WTC11 (cell line): ENCODE data around the gene ELFN2. TPM values are rescaled to one million over a fixed set of nuclear protein-coding genes. Genes with fewer than 3 reads are reported as not detected.

Experiments
- ATAC-seq: fragments of 200-7000 bp; cut with Tn5 transposase; 2 replicates; pipeline ENCODE4 v1.10.0; 2021; ENCODE audit warnings: mild to moderate bottlenecking, moderate library complexity
- CTCF ChIA-PET: fragments of 300-600 bp; sonication (Branson Sonifier 250); formaldehyde crosslinking; loops from one replicate; lab custom pipeline; 2021; ENCODE audit warnings: antibody characterized with exemption; lab: Charles Lee
- POLR2A ChIA-PET: fragments of 350-600 bp; sonication (Branson Sonifier 250); formaldehyde crosslinking; loops from one replicate; lab custom pipeline; 2021; ENCODE audit warnings: antibody characterized with exemption; lab: Charles Lee
- DNase-seq: peaks from one replicate; pipeline ENCODE4 v3.0.0; 2021; ENCODE audit warnings: low spot score
- H3K27ac Mint-ChIP-seq: 2 replicates; pipeline ENCODE4 v1.8.0; 2021; ENCODE audit warnings: mixed read lengths
- H3K27me3 Mint-ChIP-seq: 2 replicates; pipeline ENCODE4 v1.8.0; 2021; ENCODE audit warnings: low read depth, mild to moderate bottlenecking, moderate library complexity, mixed read lengths
- H3K36me3 Mint-ChIP-seq: 2 replicates; pipeline ENCODE4 v1.8.0; 2021; ENCODE audit warnings: mixed read lengths
- H3K4me1 Mint-ChIP-seq: 2 replicates; pipeline ENCODE4 v1.8.0; 2022; ENCODE audit warnings: mixed read lengths
- H3K4me3 Mint-ChIP-seq: 2 replicates; pipeline ENCODE4 v1.8.0; 2021; ENCODE audit warnings: mild to moderate bottlenecking, moderate library complexity, mixed read lengths
- H3K9me3 Mint-ChIP-seq: 2 replicates; pipeline ENCODE4 v1.8.0; 2021; ENCODE audit warnings: mixed read lengths
- CBFB ChIP-seq: sonication (generic); formaldehyde crosslinking; IDR thresholded peaks from 2 replicates; pipeline ENCODE4 v1.8.1; 2022; ENCODE audit warnings: mild to moderate bottlenecking, low read depth, missing genetic modification reagents
- CREM ChIP-seq: sonication (generic); formaldehyde crosslinking; IDR thresholded peaks from 2 replicates; pipeline ENCODE4 v1.8.1; 2022; ENCODE audit warnings: mild to moderate bottlenecking, missing genetic modification reagents, moderate library complexity
- EMX1 ChIP-seq: fragments of 250-450 bp; sonication (Bioruptor Pico); IDR thresholded peaks from 2 replicates; pipeline ENCODE4 v1.8.0; 2021; ENCODE audit warnings: mild to moderate bottlenecking
- FOXP1 ChIP-seq: sonication (generic); formaldehyde crosslinking; IDR thresholded peaks from 2 replicates; pipeline ENCODE4 v1.8.0; 2022; ENCODE audit warnings: missing genetic modification reagents, mild to moderate bottlenecking, moderate library complexity, borderline replicate concordance
- IRF2 ChIP-seq: sonication (generic); formaldehyde crosslinking; IDR thresholded peaks from 2 replicates; pipeline ENCODE4 v1.8.0; 2022; ENCODE audit warnings: low read depth, missing genetic modification reagents, borderline replicate concordance
- NR2C2 ChIP-seq: sonication (generic); formaldehyde crosslinking; IDR thresholded peaks from 2 replicates; pipeline ENCODE4 v1.8.0; 2022; ENCODE audit warnings: mild to moderate bottlenecking, missing genetic modification reagents
- PRRX2 ChIP-seq: fragments of 250-450 bp; sonication (Bioruptor Pico); IDR thresholded peaks from 2 replicates; pipeline ENCODE4 v1.8.0; 2021; ENCODE audit warnings: mild to moderate bottlenecking
- SMAD3 ChIP-seq: sonication (generic); formaldehyde crosslinking; IDR thresholded peaks from 2 replicates; pipeline ENCODE4 v1.8.0; 2022; ENCODE audit warnings: missing genetic modification reagents, mild to moderate bottlenecking, borderline replicate concordance
- ZNF138 ChIP-seq: sonication (generic); formaldehyde crosslinking; conservative IDR thresholded peaks from 2 replicates; pipeline ENCODE4 v1.8.1; 2022; ENCODE audit warnings: mild to moderate bottlenecking, moderate library complexity, missing genetic modification reagents
- ZNF416 ChIP-seq: fragments of 250-450 bp; sonication (Bioruptor Pico); IDR thresholded peaks from 2 replicates; pipeline ENCODE4 v1.9.0; 2021; ENCODE audit warnings: mild to moderate bottlenecking, inconsistent platforms
- total RNA-seq: library from RNA; stranded (reverse); gene quantifications from 3 replicates; pipeline ENCODE4 v1.2.3, GENCODE V29; 2021
- TF ChIP-seq, protein P1 (sequence below): sonication (generic); formaldehyde crosslinking; IDR thresholded peaks from 2 replicates; pipeline ENCODE4 v1.8.1; 2022; ENCODE audit warnings: low read depth, missing genetic modification reagents, borderline replicate concordance
- TF ChIP-seq, protein P2 (sequence below): sonication (generic); formaldehyde crosslinking; IDR thresholded peaks from 2 replicates; pipeline ENCODE4 v1.8.1; 2023; ENCODE audit warnings: mild to moderate bottlenecking, missing genetic modification reagents, borderline replicate concordance
- TF ChIP-seq, protein P3 (sequence below): sonication (generic); formaldehyde crosslinking; IDR thresholded peaks from 2 replicates; pipeline ENCODE4 v1.8.1; 2022; ENCODE audit warnings: low read depth, mild to moderate bottlenecking, moderate library complexity, missing genetic modification reagents, borderline replicate concordance
- TF ChIP-seq, protein P4 (sequence below): sonication (generic); formaldehyde crosslinking; conservative IDR thresholded peaks from 2 replicates; pipeline ENCODE4 v1.8.1; 2022; ENCODE audit warnings: mild to moderate bottlenecking, missing genetic modification reagents
- TF ChIP-seq, protein P5 (sequence below): sonication (generic); formaldehyde crosslinking; IDR thresholded peaks from 2 replicates; pipeline ENCODE4 v1.8.0; 2022; ENCODE audit warnings: missing genetic modification reagents

ELFN2 gene
- total RNA-seq, 1 experiment from 2014 or later: 0.87 TPM

DNA sequence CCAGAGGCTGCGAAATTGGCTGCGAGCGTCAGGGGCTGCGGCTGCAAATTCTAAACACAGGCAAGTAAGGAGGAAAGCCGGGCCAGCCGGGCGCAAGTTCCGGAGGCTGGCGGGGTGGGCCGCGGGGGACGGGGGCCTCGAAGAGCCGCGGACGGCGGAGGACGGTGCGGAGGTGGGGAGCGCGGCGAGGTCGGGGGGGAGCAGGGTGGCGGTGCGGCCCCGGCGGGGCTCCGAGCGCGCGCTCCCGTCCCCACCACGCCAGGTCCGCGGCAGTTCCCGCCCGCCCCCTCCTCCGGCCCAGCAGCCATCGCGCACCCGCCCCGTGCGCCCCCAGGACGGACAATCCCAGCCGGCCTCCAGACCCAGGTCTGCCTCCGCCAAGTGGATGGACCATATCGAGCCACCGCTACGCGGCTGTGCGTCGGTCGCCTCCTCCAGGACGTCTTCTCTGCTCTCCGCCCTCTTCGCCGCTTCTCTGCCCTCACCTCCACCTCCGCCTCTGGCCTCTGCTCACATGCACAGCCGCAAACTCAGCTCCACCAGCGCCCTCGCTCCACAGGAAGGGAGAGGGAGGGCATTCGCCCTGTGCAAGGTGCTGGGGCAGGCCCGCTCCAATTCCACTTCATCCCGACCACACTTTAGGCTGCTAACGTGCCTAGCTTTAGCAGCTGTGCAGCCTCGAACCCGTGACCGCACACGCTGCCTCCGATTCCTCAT is 7.2 kb downstream of the ELFN2 start (continued):
- TF ChIP-seq, protein P1, sequence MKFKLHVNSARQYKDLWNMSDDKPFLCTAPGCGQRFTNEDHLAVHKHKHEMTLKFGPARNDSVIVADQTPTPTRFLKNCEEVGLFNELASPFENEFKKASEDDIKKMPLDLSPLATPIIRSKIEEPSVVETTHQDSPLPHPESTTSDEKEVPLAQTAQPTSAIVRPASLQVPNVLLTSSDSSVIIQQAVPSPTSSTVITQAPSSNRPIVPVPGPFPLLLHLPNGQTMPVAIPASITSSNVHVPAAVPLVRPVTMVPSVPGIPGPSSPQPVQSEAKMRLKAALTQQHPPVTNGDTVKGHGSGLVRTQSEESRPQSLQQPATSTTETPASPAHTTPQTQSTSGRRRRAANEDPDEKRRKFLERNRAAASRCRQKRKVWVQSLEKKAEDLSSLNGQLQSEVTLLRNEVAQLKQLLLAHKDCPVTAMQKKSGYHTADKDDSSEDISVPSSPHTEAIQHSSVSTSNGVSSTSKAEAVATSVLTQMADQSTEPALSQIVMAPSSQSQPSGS: no peak
- 0 out of 2 replicates have a peak, but pooled peaks have one; percentile 21 for TF ChIP-seq ZNF416 (CRISPR knock-in tag)
- TF ChIP-seq, protein P2, sequence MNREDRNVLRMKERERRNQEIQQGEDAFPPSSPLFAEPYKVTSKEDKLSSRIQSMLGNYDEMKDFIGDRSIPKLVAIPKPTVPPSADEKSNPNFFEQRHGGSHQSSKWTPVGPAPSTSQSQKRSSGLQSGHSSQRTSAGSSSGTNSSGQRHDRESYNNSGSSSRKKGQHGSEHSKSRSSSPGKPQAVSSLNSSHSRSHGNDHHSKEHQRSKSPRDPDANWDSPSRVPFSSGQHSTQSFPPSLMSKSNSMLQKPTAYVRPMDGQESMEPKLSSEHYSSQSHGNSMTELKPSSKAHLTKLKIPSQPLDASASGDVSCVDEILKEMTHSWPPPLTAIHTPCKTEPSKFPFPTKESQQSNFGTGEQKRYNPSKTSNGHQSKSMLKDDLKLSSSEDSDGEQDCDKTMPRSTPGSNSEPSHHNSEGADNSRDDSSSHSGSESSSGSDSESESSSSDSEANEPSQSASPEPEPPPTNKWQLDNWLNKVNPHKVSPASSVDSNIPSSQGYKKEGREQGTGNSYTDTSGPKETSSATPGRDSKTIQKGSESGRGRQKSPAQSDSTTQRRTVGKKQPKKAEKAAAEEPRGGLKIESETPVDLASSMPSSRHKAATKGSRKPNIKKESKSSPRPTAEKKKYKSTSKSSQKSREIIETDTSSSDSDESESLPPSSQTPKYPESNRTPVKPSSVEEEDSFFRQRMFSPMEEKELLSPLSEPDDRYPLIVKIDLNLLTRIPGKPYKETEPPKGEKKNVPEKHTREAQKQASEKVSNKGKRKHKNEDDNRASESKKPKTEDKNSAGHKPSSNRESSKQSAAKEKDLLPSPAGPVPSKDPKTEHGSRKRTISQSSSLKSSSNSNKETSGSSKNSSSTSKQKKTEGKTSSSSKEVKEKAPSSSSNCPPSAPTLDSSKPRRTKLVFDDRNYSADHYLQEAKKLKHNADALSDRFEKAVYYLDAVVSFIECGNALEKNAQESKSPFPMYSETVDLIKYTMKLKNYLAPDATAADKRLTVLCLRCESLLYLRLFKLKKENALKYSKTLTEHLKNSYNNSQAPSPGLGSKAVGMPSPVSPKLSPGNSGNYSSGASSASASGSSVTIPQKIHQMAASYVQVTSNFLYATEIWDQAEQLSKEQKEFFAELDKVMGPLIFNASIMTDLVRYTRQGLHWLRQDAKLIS (CRISPR knock-in tag): no peak

DNA sequence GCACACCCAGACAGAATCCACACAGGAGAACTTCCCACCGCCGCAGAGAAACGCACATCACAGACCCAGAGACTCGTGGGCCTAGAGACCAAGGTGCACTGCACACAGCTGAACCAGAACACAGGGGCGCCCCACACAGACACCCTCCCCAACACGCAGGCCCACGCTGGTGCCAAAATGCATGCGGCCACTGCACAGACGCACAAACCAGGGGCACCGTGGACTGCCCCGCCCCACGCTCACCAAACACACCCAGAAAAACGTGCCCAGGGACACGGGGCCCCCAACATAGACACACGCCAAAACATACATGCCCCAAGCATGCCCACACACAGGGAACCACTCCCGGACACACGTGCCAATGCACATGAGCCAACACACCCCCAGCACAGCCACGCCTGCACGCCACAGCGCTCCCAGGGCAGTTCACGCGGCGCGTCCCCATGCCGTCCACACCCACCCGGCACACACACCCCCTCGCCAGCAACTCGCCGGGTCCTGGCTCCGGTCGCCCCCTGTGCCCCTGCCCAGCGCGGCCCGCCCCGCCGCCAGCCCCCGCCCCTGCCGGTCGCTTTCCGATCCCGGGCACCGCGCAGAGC is 7.8 kb downstream of the ELFN2 start:
- TF ChIP-seq FOXP1 (CRISPR knock-in tag) (no peak), SMAD3 (CRISPR knock-in tag) (no peak), ZNF138 (CRISPR knock-in tag) (0 out of 2 replicates have a peak, but pooled peaks have one; percentile 9), IRF2 (CRISPR knock-in tag) (no peak)
- TF ChIP-seq, protein P3, sequence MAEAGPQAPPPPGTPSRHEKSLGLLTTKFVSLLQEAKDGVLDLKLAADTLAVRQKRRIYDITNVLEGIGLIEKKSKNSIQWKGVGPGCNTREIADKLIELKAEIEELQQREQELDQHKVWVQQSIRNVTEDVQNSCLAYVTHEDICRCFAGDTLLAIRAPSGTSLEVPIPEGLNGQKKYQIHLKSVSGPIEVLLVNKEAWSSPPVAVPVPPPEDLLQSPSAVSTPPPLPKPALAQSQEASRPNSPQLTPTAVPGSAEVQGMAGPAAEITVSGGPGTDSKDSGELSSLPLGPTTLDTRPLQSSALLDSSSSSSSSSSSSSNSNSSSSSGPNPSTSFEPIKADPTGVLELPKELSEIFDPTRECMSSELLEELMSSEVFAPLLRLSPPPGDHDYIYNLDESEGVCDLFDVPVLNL (CRISPR knock-in tag): no peak
- TF ChIP-seq, all 79 proteins: peak for 1
- peak; percentile 44; the same call in 1 of the 2 replicates for ATAC-seq
- Mint-ChIP-seq H3K4me3 (peak overlapping the region; percentile 68), H3K27me3 (peaks cover 41% of the 10 kb centered on the region), H3K27ac (no peak overlapping the region), H3K9me3 (no peaks in the 10 kb centered on the region), H3K4me1 (peaks cover 32% of the 10 kb centered on the region), H3K36me3 (no peaks in the 10 kb centered on the region)
- ChIA-PET POLR2A (no interaction called here), CTCF (interaction anchor here (1.0 kb wide), 2 partner anchors 9 to 103 kb away, joined by 3 to 5 read pairs; no protein-coding TSS in a partner anchor)
- no peak for DNase-seq

DNA sequence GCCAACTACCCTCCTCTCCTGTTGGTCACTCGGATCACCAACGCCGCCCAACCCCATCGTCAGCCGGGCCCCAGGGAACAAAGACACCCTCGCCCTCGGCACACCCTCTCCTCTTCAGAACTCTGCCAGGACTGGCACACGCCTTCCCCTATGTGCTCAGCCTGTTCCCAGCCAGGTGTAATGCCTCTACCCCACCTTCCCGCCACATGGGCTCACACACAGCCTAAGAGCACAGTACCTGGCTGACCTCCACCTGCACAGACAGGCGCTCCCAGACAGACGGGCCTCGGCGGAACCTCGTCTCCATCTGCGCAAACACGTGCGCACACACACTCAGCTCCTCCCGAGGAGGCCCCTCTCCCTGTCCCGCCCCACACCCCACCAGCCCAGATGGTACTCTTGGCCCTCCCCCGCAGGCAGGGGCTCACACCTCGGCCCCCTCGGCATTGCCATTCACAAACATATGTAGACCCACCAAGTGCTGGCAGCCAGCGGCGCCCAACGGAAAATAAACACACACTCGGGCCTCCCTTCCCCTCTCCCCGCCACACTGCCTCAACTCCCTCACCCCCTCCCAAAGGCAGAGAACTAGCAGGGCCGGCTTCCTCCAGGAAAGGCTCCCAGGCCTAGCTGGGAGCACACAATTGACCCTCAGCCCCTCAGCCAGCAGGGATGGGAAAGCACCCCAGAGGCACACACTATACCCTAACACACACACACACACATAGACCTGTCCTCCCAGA is 8.5 kb downstream of the ELFN2 start:
- no peaks in the 10 kb centered on the region for H3K9me3 Mint-ChIP-seq
- ChIA-PET POLR2A (no interaction called here), CTCF (interaction anchor here (1.0 kb wide), 2 partner anchors 10 to 102 kb away, joined by 3 to 5 read pairs; no protein-coding TSS in a partner anchor)
- ATAC-seq: no peak
- peak overlapping the region; percentile 68 for H3K4me3 Mint-ChIP-seq
- peaks cover 35% of the 10 kb centered on the region for H3K27me3 Mint-ChIP-seq
- no peak for DNase-seq
- H3K27ac Mint-ChIP-seq: no peak overlapping the region
- H3K4me1 Mint-ChIP-seq: peaks cover 27% of the 10 kb centered on the region
- no peaks in the 10 kb centered on the region for H3K36me3 Mint-ChIP-seq
- TF ChIP-seq PRRX2: no peak
- TF ChIP-seq, protein P4, sequence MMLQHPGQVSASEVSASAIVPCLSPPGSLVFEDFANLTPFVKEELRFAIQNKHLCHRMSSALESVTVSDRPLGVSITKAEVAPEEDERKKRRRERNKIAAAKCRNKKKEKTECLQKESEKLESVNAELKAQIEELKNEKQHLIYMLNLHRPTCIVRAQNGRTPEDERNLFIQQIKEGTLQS (CRISPR knock-in tag): no peak
- TF ChIP-seq, protein P5, sequence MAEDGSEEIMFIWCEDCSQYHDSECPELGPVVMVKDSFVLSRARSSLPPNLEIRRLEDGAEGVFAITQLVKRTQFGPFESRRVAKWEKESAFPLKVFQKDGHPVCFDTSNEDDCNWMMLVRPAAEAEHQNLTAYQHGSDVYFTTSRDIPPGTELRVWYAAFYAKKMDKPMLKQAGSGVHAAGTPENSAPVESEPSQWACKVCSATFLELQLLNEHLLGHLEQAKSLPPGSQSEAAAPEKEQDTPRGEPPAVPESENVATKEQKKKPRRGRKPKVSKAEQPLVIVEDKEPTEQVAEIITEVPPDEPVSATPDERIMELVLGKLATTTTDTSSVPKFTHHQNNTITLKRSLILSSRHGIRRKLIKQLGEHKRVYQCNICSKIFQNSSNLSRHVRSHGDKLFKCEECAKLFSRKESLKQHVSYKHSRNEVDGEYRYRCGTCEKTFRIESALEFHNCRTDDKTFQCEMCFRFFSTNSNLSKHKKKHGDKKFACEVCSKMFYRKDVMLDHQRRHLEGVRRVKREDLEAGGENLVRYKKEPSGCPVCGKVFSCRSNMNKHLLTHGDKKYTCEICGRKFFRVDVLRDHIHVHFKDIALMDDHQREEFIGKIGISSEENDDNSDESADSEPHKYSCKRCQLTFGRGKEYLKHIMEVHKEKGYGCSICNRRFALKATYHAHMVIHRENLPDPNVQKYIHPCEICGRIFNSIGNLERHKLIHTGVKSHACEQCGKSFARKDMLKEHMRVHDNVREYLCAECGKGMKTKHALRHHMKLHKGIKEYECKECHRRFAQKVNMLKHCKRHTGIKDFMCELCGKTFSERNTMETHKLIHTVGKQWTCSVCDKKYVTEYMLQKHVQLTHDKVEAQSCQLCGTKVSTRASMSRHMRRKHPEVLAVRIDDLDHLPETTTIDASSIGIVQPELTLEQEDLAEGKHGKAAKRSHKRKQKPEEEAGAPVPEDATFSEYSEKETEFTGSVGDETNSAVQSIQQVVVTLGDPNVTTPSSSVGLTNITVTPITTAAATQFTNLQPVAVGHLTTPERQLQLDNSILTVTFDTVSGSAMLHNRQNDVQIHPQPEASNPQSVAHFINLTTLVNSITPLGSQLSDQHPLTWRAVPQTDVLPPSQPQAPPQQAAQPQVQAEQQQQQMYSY (CRISPR knock-in tag): no peak
- TF ChIP-seq, protein P1: no peak
- no peak for TF ChIP-seq NR2C2 (CRISPR knock-in tag)
- peak; percentile 35; the same call in 1 of the 2 replicates for TF ChIP-seq FOXP1 (CRISPR knock-in tag)
- TF ChIP-seq EMX1: no peak
- TF ChIP-seq CREM (CRISPR knock-in tag): no peak
- TF ChIP-seq IRF2 (CRISPR knock-in tag): no peak
- no peak for TF ChIP-seq CBFB
